OCI-LY3 (cell line): ENCODE measurements around the gene SPATS2.

Experiments used
- H2AFZ ChIP-seq: fragments of 200-600, 300-600 bp; shearing (Covaris generic); 2 replicates; pipeline ENCODE4 v1.6.0; 2014; ENCODE audit warnings: antibody characterized with exemption, low read depth, low read length
- H3K27ac ChIP-seq: fragments of 200-600, 300-600 bp; sonication (generic); 2 replicates; pipeline ENCODE4 v1.5.1; 2014; ENCODE audit warnings: mild to moderate bottlenecking, low read length, moderate library complexity, mixed read lengths
- H3K27me3 ChIP-seq: fragments of 200-600, 300-600 bp; sonication (generic); 2 replicates; pipeline ENCODE4 v1.6.1; 2014; ENCODE audit warnings: low read depth, low read length, mixed read lengths
- H3K36me3 ChIP-seq: fragments of 200-600, 300-600 bp; sonication (generic); replicated peaks from 2 replicates; pipeline ENCODE3; 2014; ENCODE audit warnings: low read depth, low read length, mixed read lengths
- H3K4me1 ChIP-seq: fragments of 300-600, 200-600 bp; sonication (generic); 2 replicates; pipeline ENCODE4 v1.6.1; 2014; ENCODE audit warnings: low read length, mixed read lengths
- H3K4me2 ChIP-seq: fragments of 200-600, 300-600 bp; sonication (generic); 2 replicates; pipeline ENCODE4 v1.6.1; 2014; ENCODE audit warnings: low read length, mixed read lengths
- H3K4me3 ChIP-seq: fragments of 300-600, 200-600 bp; sonication (generic); 2 replicates; pipeline ENCODE4 v1.5.1; 2014; ENCODE audit warnings: antibody characterized with exemption, mild to moderate bottlenecking, low read length, moderate library complexity
- H3K79me2 ChIP-seq: fragments of 300-600, 200-600 bp; shearing (Covaris generic); 2 replicates; pipeline ENCODE4 v1.6.1; 2014; ENCODE audit warnings: mild to moderate bottlenecking, low read length, mixed read lengths
- H3K9ac ChIP-seq: fragments of 300-600, 200-600 bp; shearing (Covaris generic); 2 replicates; pipeline ENCODE4 v1.6.0; 2014; ENCODE audit warnings: mild to moderate bottlenecking, low read length, moderate library complexity
- H3K9me3 ChIP-seq: fragments of 200-600, 300-600 bp; shearing (Covaris generic); 2 replicates; pipeline ENCODE4 v1.6.1; 2014; ENCODE audit warnings: low read length, mixed read lengths; ENCODE audit not compliant: insufficient read depth
- H4K20me1 ChIP-seq: fragments of 200-600, 300-600 bp; sonication (generic); 2 replicates; pipeline ENCODE4 v1.6.1; 2016; ENCODE audit warnings: low read length, mixed read lengths; ENCODE audit not compliant: insufficient read depth
- EZH2phosphoT487 ChIP-seq: fragments of 200-600 bp; shearing (Covaris generic); IDR thresholded peaks from 2 replicates; pipeline ENCODE4 v1.6.1; 2018; ENCODE audit warnings: antibody characterized with exemption, mixed run types, low read depth
- TF ChIP-seq, protein P1 (sequence below): fragments of 200-600, 300-600 bp; sonication (generic); IDR thresholded peaks from 2 replicates; pipeline ENCODE4 v1.5.1; 2014; ENCODE audit warnings: antibody characterized with exemption, low read length, low read depth

SPATS2 gene

DNA sequence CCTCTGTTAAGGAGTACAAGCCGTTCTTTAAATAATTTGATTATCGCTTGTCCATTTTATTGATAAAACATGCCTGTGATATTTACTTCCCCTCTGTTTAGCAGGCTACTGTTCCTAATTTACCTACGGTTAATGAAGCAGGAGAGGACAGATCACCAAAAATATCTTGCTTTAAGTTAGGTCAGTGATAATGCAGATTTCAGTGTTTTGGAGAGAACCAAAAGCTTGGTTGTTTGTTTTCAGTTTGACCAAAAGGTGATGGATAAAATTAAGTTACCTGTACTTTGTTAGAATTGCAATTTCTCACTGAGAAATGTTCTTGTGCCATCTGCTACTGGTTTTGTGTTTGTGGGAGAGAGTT lies 958 bp downstream of the SPATS2 start:
- Histone ChIP-seq H3K27me3 (no peaks in the 10 kb centered on the region), H3K9ac (peak overlapping the region; percentile 96), H2AFZ (no peak overlapping the region), H3K27ac (peak overlapping the region; percentile 8; the same call in 1 of the 2 replicates), H4K20me1 (peaks cover 22% of the 10 kb centered on the region; the same call in 1 of the 2 replicates), H3K36me3 (no peaks in the 10 kb centered on the region), H3K9me3 (no peaks in the 10 kb centered on the region), H3K4me3 (peak overlapping the region; percentile 87), H3K79me2 (peaks cover 57% of the 10 kb centered on the region), H3K4me1 (peaks cover 28% of the 10 kb centered on the region), H3K4me2 (peak overlapping the region; percentile 91)
- no peak for TF ChIP-seq EZH2phosphoT487
- TF ChIP-seq, protein P1, sequence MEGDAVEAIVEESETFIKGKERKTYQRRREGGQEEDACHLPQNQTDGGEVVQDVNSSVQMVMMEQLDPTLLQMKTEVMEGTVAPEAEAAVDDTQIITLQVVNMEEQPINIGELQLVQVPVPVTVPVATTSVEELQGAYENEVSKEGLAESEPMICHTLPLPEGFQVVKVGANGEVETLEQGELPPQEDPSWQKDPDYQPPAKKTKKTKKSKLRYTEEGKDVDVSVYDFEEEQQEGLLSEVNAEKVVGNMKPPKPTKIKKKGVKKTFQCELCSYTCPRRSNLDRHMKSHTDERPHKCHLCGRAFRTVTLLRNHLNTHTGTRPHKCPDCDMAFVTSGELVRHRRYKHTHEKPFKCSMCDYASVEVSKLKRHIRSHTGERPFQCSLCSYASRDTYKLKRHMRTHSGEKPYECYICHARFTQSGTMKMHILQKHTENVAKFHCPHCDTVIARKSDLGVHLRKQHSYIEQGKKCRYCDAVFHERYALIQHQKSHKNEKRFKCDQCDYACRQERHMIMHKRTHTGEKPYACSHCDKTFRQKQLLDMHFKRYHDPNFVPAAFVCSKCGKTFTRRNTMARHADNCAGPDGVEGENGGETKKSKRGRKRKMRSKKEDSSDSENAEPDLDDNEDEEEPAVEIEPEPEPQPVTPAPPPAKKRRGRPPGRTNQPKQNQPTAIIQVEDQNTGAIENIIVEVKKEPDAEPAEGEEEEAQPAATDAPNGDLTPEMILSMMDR, result no peak

DNA sequence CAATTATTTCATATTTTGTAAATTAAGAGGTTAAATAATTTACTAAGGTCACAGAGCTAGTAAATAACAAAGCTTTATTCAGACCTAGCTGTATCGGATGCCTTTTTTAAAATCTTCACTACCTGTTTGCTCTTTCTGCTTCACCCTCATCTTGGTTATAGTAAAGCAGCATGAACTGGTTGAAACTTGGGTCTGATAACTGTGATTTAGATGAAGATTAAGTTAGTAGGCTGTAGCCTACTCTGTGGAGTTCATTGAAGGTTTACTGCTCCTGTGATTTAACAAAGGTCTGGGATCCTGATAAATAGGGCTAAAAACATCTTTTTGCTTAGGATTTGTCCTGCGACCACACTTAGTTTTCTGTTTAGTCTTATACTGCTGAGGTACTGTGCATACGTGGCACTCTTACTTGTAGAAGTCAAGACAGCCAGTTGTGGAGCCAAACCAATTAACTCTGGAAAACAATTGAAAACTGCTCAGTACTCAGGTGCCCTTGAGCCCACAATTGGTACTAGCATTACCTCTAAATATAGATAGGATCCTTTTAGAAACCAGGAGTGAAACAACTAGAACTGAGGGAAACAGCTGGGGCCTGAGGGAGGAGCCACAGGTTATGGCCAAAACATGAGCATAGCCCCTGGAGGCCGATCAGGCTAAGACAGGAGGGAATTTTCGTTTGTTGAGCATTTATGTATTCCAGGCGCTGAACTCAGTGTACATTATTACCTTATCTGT lies 2.3 kb downstream of the SPATS2 start:
- peak overlapping the region; percentile 87 for H3K4me3 ChIP-seq
- no peaks in the 10 kb centered on the region for H3K9me3 ChIP-seq
- no peaks in the 10 kb centered on the region for H3K36me3 ChIP-seq
- H3K9ac ChIP-seq, result no peak overlapping the region
- peaks cover 28% of the 10 kb centered on the region for H3K4me1 ChIP-seq
- H3K27ac ChIP-seq, result peak overlapping the region; percentile 17
- H3K27me3 ChIP-seq, result no peaks in the 10 kb centered on the region
- H3K4me2 ChIP-seq, result peak overlapping the region; percentile 91
- H4K20me1 ChIP-seq, result peaks cover 22% of the 10 kb centered on the region; the same call in 1 of the 2 replicates
- H2AFZ ChIP-seq, result no peak overlapping the region
- H3K79me2 ChIP-seq, result peaks cover 67% of the 10 kb centered on the region
- no peak for TF ChIP-seq EZH2phosphoT487
- TF ChIP-seq, protein P1, result no peak; the same call in 1 of the 2 replicates

GRCh38 chr12:49370539-49370938 lies 3.3 kb downstream of the SPATS2 start:
- no peaks in the 10 kb centered on the region for H3K36me3 ChIP-seq
- no peaks in the 10 kb centered on the region for H3K27me3 ChIP-seq
- no peak overlapping the region for H3K9ac ChIP-seq
- peaks cover 26% of the 10 kb centered on the region for H4K20me1 ChIP-seq
- H3K4me1 ChIP-seq, result peaks cover 28% of the 10 kb centered on the region
- H3K79me2 ChIP-seq, result peaks cover 69% of the 10 kb centered on the region
- no peak overlapping the region for H2AFZ ChIP-seq
- TF ChIP-seq, protein P1, result no peak
- no peak for TF ChIP-seq EZH2phosphoT487
- H3K4me3 ChIP-seq, result no peak overlapping the region
- no peak overlapping the region for H3K27ac ChIP-seq
- no peaks in the 10 kb centered on the region for H3K9me3 ChIP-seq
- H3K4me2 ChIP-seq, result no peak overlapping the region

GRCh38 chr12:49375406-49375805 lies 8.1 kb downstream of the SPATS2 start:
- H3K9ac ChIP-seq, result no peak overlapping the region
- no peaks in the 10 kb centered on the region for H3K36me3 ChIP-seq
- no peaks in the 10 kb centered on the region for H3K9me3 ChIP-seq
- peaks cover 49% of the 10 kb centered on the region for H3K79me2 ChIP-seq
- no peak for TF ChIP-seq EZH2phosphoT487
- TF ChIP-seq, protein P1, result no peak
- no peak overlapping the region for H3K4me3 ChIP-seq
- no peak overlapping the region for H3K27ac ChIP-seq
- H3K27me3 ChIP-seq, result no peaks in the 10 kb centered on the region
- H3K4me1 ChIP-seq, result peaks cover 5% of the 10 kb centered on the region
- no peak overlapping the region for H2AFZ ChIP-seq
- H4K20me1 ChIP-seq, result peaks cover 13% of the 10 kb centered on the region
- H3K4me2 ChIP-seq, result no peak overlapping the region
